H9 (cell line): Measurements from ENCODE around the gene FXYD3. TPM values are rescaled to one million over a fixed set of nuclear protein-coding genes. Genes with fewer than 3 reads are reported as not detected.
A peak's percentile ranks its signal among the peaks of the same experiment; 100 is the strongest.

Experiments
- DNase-seq: peaks from one replicate; pipeline ENCODE4 v3.0.0-alpha.2; 2017
- H2AFZ ChIP-seq: one replicate; pipeline ENCODE4 v1.6.1; 2013; ENCODE audit warnings: mild to moderate bottlenecking, low read length, control low read depth, moderate library complexity
- H2AK5ac ChIP-seq: 2 replicates; pipeline ENCODE4 v1.6.1; 2013; ENCODE audit warnings: low read length, control low read depth, mixed read lengths; ENCODE audit not compliant: insufficient read length
- H2BK120ac ChIP-seq: one replicate; pipeline ENCODE4 v1.6.1; 2013; ENCODE audit warnings: low read depth, mild to moderate bottlenecking, low read length, control low read depth, inconsistent platforms; ENCODE audit not compliant: poor library complexity, severe bottlenecking
- H2BK12ac ChIP-seq: 2 replicates; pipeline ENCODE4 v1.6.1; 2013; ENCODE audit warnings: low read length, control low read depth, mixed read lengths, low read depth; ENCODE audit not compliant: insufficient read length
- H2BK15ac ChIP-seq: 2 replicates; pipeline ENCODE4 v1.6.1; 2013; ENCODE audit warnings: low read depth, low read length, control low read depth
- H2BK20ac ChIP-seq: one replicate; pipeline ENCODE4 v1.6.1; 2013; ENCODE audit warnings: low read depth, mild to moderate bottlenecking, low read length, control low read depth, inconsistent platforms; ENCODE audit not compliant: poor library complexity, severe bottlenecking
- H2BK5ac ChIP-seq: 2 replicates; pipeline ENCODE4 v1.6.1; 2013; ENCODE audit warnings: low read length, control low read depth, mixed read lengths; ENCODE audit not compliant: insufficient read length
- H3K14ac ChIP-seq: 2 replicates; pipeline ENCODE4 v1.6.1; 2013; ENCODE audit warnings: low read length, control low read depth; ENCODE audit not compliant: insufficient read depth
- H3K18ac ChIP-seq: 2 replicates; pipeline ENCODE4 v1.6.1; 2013; ENCODE audit warnings: low read depth, mild to moderate bottlenecking, mixed read lengths, low read length, control low read depth; ENCODE audit not compliant: insufficient read length
- H3K23ac ChIP-seq: 2 replicates; pipeline ENCODE4 v1.6.1; 2013; ENCODE audit warnings: low read length, control low read depth, mixed read lengths, low read depth; ENCODE audit not compliant: insufficient read length
- H3K23me2 ChIP-seq: 2 replicates; pipeline ENCODE4 v1.6.1; 2013; ENCODE audit warnings: low read depth, mild to moderate bottlenecking, mixed read lengths, low read length, control low read depth; ENCODE audit not compliant: insufficient read length, poor library complexity, severe bottlenecking
- H3K27ac ChIP-seq: 2 replicates; pipeline ENCODE4 v1.5.1; 2013; ENCODE audit warnings: low read length, control low read depth, mixed read lengths, low read depth; ENCODE audit not compliant: insufficient read length
- H3K27me3 ChIP-seq: 2 replicates; pipeline ENCODE4 v1.6.1; 2013; ENCODE audit warnings: low read length, control low read depth, inconsistent platforms; ENCODE audit not compliant: insufficient read depth
- H3K4ac ChIP-seq: 2 replicates; pipeline ENCODE4 v1.6.1; 2013; ENCODE audit warnings: low read depth, mild to moderate bottlenecking, control low read depth, inconsistent platforms, low read length, moderate library complexity
- H3K4me1 ChIP-seq: 2 replicates; pipeline ENCODE4 v1.6.1; 2013; ENCODE audit warnings: low read length, control low read depth, inconsistent platforms; ENCODE audit not compliant: insufficient read depth
- H3K4me2 ChIP-seq: 2 replicates; pipeline ENCODE4 v1.6.1; 2013; ENCODE audit warnings: low read length, control low read depth, mixed read lengths; ENCODE audit not compliant: insufficient read length, insufficient read depth
- H3K56ac ChIP-seq: 2 replicates; pipeline ENCODE4 v1.6.1; 2013; ENCODE audit warnings: low read depth, mild to moderate bottlenecking, mixed read lengths, low read length, control low read depth; ENCODE audit not compliant: insufficient read length
- H3K79me1 ChIP-seq: 2 replicates; pipeline ENCODE4 v1.6.1; 2013; ENCODE audit warnings: low read depth, mild to moderate bottlenecking, moderate library complexity, low read length, control low read depth, inconsistent platforms; ENCODE audit not compliant: insufficient read depth, poor library complexity, severe bottlenecking
- H3K79me2 ChIP-seq: 2 replicates; pipeline ENCODE4 v1.6.1; 2013; ENCODE audit warnings: low read length, control low read depth, inconsistent platforms; ENCODE audit not compliant: insufficient read depth
- H3K9ac ChIP-seq: 2 replicates; pipeline ENCODE4 v1.6.1; 2013; ENCODE audit warnings: low read length, control low read depth, mixed read lengths; ENCODE audit not compliant: insufficient read length; ENCODE audit errors: extremely low read depth
- H3K9me3 ChIP-seq: one replicate; pipeline ENCODE4 v1.6.1; 2013; ENCODE audit warnings: low read depth, low read length, inconsistent platforms; ENCODE audit not compliant: control insufficient read depth
- H3T11ph ChIP-seq: one replicate; pipeline ENCODE4 v1.6.1; 2013; ENCODE audit warnings: mild to moderate bottlenecking, low read length, control low read depth, inconsistent platforms
- H4K20me1 ChIP-seq: one replicate; pipeline ENCODE4 v1.6.1; 2013; ENCODE audit not compliant: control insufficient read depth, insufficient read length, insufficient read depth
- H4K5ac ChIP-seq: 2 replicates; pipeline ENCODE4 v1.6.1; 2013; ENCODE audit warnings: low read depth, mild to moderate bottlenecking, mixed read lengths, low read length, control low read depth; ENCODE audit not compliant: insufficient read length
- H4K8ac ChIP-seq: replicated peaks from 2 replicates; pipeline ENCODE4 v1.6.1; 2013; ENCODE audit warnings: low read length, control low read depth, mixed read lengths, low read depth; ENCODE audit not compliant: insufficient read length
- H4K91ac ChIP-seq: 2 replicates; pipeline ENCODE4 v1.6.1; 2013; ENCODE audit warnings: low read depth, mild to moderate bottlenecking, moderate library complexity, mixed read lengths, low read length, control low read depth; ENCODE audit not compliant: insufficient read length
- H3K27ac Mint-ChIP-seq, 3 experiments: 2 replicates in 2 of 3; 3 replicates in 1 of 3; pipeline ENCODE4 v1.8.0; 2020 to 2021; ENCODE audit warnings: mixed read lengths in 3 of 3, mild to moderate bottlenecking in 1 of 3, moderate library complexity in 1 of 3
- H3K27me3 Mint-ChIP-seq: 2 replicates; pipeline ENCODE4 v1.8.0; 2021; ENCODE audit warnings: low read depth, mild to moderate bottlenecking, moderate library complexity, mixed read lengths
- H3K36me3 Mint-ChIP-seq, 3 experiments: 2 replicates in 2 of 3; 3 replicates in 1 of 3; pipeline ENCODE4 v1.8.0; 2020 to 2021; ENCODE audit warnings: low read depth in 3 of 3, mixed read lengths in 3 of 3; ENCODE audit not compliant: insufficient read depth in 1 of 3
- H3K4me1 Mint-ChIP-seq, 2 experiments: 2 replicates each; pipeline ENCODE4 v1.8.0; 2020; ENCODE audit warnings: mixed read lengths in 2 of 2
- H3K4me3 Mint-ChIP-seq, 2 experiments: 2 replicates in 1 of 2; 3 replicates in 1 of 2; pipeline ENCODE4 v1.8.0; 2020 to 2021; ENCODE audit warnings: mild to moderate bottlenecking in 2 of 2, mixed read lengths in 2 of 2, moderate library complexity in 1 of 2
- H3K9me3 Mint-ChIP-seq, 2 experiments: 2 replicates in 1 of 2; 3 replicates in 1 of 2; pipeline ENCODE4 v1.8.0; 2020; ENCODE audit warnings: mild to moderate bottlenecking in 2 of 2, mixed read lengths in 2 of 2, moderate library complexity in 1 of 2
- CTCF ChIP-seq: fragments of 200-600 bp; sonication (generic); conservative IDR thresholded peaks from 3 replicates; pipeline ENCODE4 v1.8.0; 2021; ENCODE audit warnings: antibody characterized with exemption, mild to moderate bottlenecking
- WGBS: extraction: QIAGEN DNeasy Blood & Tissue Kit; methylation state at CpG from one replicate; pipeline ENCODE4 v1.1.7; 2013; ENCODE audit warnings: missing lambda C conversion rate, low lambda C conversion rate, mixed read lengths; ENCODE audit not compliant: insufficient read length; ENCODE audit errors: extremely low coverage; 5-methylcytosine and 5-hydroxymethylcytosine counted together
- total RNA-seq: library from RNA; stranded (reverse); gene quantifications from 2 replicates; pipeline ENCODE4 v1.2.1, GENCODE V29; 2021

Gene FXYD3
- total RNA-seq, 1 experiment from 2014 or later, result 1.5 TPM

- Mint-ChIP-seq H3K36me3 (peaks cover 0 to 10% (median 2%) of the 10 kb centered on the region in 3 experiments; a peak in 4 of 7 replicates), H3K4me3 (peak overlapping the region in 1 of 2 experiments; percentile 10; a peak in 2 of 5 replicates), H3K4me1 (peaks cover 38 to 43% of the 10 kb centered on the region in 2 experiments), H3K9me3 (no peaks in the 10 kb centered on the region; a peak in 1 of 5 replicates), H3K27ac (peak overlapping the region in 2 of 3 experiments; percentile 9 to 55; a peak in 2 of 7 replicates), H3K27me3 (peaks cover 2% of the 10 kb centered on the region)
- Histone ChIP-seq H3K56ac (no peak overlapping the region), H3K14ac (no peak overlapping the region), H3K18ac (no peak overlapping the region), H3K9me3 (no peaks in the 10 kb centered on the region), H3K79me1 (no peaks in the 10 kb centered on the region), H2BK12ac (no peak overlapping the region), H3K4ac (no peak overlapping the region), H2AFZ (no peak overlapping the region), H3K23ac (no peak overlapping the region), H2BK15ac (no peak overlapping the region), H4K91ac (no peak overlapping the region), H3K27ac (no peak overlapping the region), H2BK5ac (no peak overlapping the region), H4K8ac (no peak overlapping the region), H3K27me3 (no peaks in the 10 kb centered on the region), H3K4me2 (no peak overlapping the region), H3K4me1 (peaks cover 10% of the 10 kb centered on the region; the same call in 1 of the 2 replicates), H3K79me2 (no peaks in the 10 kb centered on the region), H3K9ac (no peak overlapping the region), H2BK20ac (no peak overlapping the region), H4K5ac (no peak overlapping the region), H2AK5ac (no peak overlapping the region), H4K20me1 (no peaks in the 10 kb centered on the region), H3T11ph (no peak overlapping the region), H2BK120ac (no peak overlapping the region), H3K23me2 (peaks cover 19% of the 10 kb centered on the region)
- no CpG with 5 or more reads among the region's 2 CpGs for WGBS
- no peak for TF ChIP-seq CTCF
- no peak for DNase-seq
These were observed 34.8 kb downstream of the FXYD3 start for GRCh38 chr19:35150445-35150844.
